ENCODE results near the gene ATF2. TPM values are rescaled to one million over a fixed set of nuclear protein-coding genes. Genes with fewer than 3 reads are reported as not detected.
"Not testable (repeated sequence)": the region's sequence is repeated elsewhere in the genome, so short reads cannot be mapped to it uniquely, and the experiment has no call there.

The ATF2 gene
- total RNA-seq, 1 donor from 2014 or later, result 40.5 TPM

DNA sequence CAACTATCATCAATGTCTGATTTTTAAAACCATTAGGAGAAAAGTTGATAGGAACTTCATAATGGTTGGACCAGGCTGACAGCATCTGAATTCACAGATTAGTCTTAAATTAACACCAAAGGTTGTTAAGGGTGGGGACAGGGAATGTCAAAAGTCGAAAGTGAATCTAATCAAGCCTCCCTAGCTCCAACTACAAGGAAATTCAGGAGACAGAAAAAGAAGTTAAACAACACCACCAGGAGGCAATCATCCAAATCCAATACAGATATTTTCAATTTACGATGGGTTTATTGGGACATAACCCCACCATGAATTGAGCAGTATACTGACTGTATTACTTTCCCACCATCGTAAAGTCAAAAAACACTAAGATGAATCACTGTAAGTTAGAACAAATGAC is 32.8 kb downstream of the ATF2 start:
- Histone ChIP-seq H3K36me3 (peaks cover 0 to 4% of the 10 kb centered on the region in 2 donors), H3K4me3 (no peak overlapping the region), H3K27me3 (no peaks in the 10 kb centered on the region), H3K4me1 (peaks cover 50% of the 10 kb centered on the region), H3K9me3 (no peaks in the 10 kb centered on the region), H3K27ac (no peak overlapping the region)
- intact Hi-C loops (cut with DNase I), result no loop called here
- TF ChIP-seq CTCF (IDR thresholded peaks at IDR 0.05) (no peak), POLR2A (IDR thresholded peaks at IDR 0.05) (no peak), POLR2AphosphoS5 (IDR thresholded peaks at IDR 0.05; ENCODE audit: insufficient read depth in 1 of 2, low read depth in 1 of 2) (no peak)
- no peak for DNase-seq (ENCODE audit: extremely low spot score in 2 of 2)

- Histone ChIP-seq H3K4me1 (peaks cover 23% of the 10 kb centered on the region), H3K4me3 (no peak overlapping the region), H3K9me3 (no peaks in the 10 kb centered on the region), H3K27me3 (no peaks in the 10 kb centered on the region), H3K36me3 (peaks cover 0 to 5% of the 10 kb centered on the region in 2 donors), H3K27ac (no peak overlapping the region)
- intact Hi-C loops (cut with DNase I), result no loop called here
- DNase-seq (ENCODE audit: extremely low spot score in 2 of 2), result no peak
- TF ChIP-seq POLR2AphosphoS5 (IDR thresholded peaks at IDR 0.05; ENCODE audit: insufficient read depth in 1 of 2, low read depth in 1 of 2) (no peak), POLR2A (IDR thresholded peaks at IDR 0.05) (no peak), CTCF (IDR thresholded peaks at IDR 0.05) (no peak)
These were observed 36.8 kb downstream of the ATF2 start for GRCh38 chr2:175131252-175131651.

- H3K4me3 ChIP-seq, result no peak overlapping the region
- H3K9me3 ChIP-seq, result no peaks in the 10 kb centered on the region
- no peak overlapping the region for H3K27ac ChIP-seq
- DNase-seq (ENCODE audit: extremely low spot score in 2 of 2), result no peak
- intact Hi-C loops (cut with DNase I), result no loop called here
- H3K4me1 ChIP-seq, result peaks cover 7% of the 10 kb centered on the region
- no peaks in the 10 kb centered on the region for H3K27me3 ChIP-seq
- TF ChIP-seq POLR2A (IDR thresholded peaks at IDR 0.05) (no peak), POLR2AphosphoS5 (IDR thresholded peaks at IDR 0.05; ENCODE audit: insufficient read depth in 1 of 2, low read depth in 1 of 2) (no peak), CTCF (IDR thresholded peaks at IDR 0.05) (no peak)
- H3K36me3 ChIP-seq, result peaks cover 0 to 5% of the 10 kb centered on the region in 2 donors
These were observed 41.3 kb downstream of the ATF2 start for GRCh38 chr2:175126661-175127060.

- no peak overlapping the region for H3K27ac ChIP-seq
- DNase-seq (ENCODE audit: extremely low spot score in 2 of 2), result no peak
- no peaks in the 10 kb centered on the region for H3K9me3 ChIP-seq
- H3K4me1 ChIP-seq, result no peaks in the 10 kb centered on the region
- H3K27me3 ChIP-seq, result no peaks in the 10 kb centered on the region
- H3K36me3 ChIP-seq, result no peaks in the 10 kb centered on the region
- H3K4me3 ChIP-seq, result no peak overlapping the region
- no peak for TF ChIP-seq POLR2AphosphoS5 (IDR thresholded peaks at IDR 0.05; ENCODE audit: insufficient read depth in 1 of 2, low read depth in 1 of 2)
- no peak for TF ChIP-seq POLR2A (IDR thresholded peaks at IDR 0.05)
- no peak for TF ChIP-seq CTCF (IDR thresholded peaks at IDR 0.05)
- intact Hi-C loops (cut with DNase I), result no loop called here
These were observed 44.7 kb downstream of the ATF2 start for GRCh38 chr2:175123254-175123653.

DNA sequence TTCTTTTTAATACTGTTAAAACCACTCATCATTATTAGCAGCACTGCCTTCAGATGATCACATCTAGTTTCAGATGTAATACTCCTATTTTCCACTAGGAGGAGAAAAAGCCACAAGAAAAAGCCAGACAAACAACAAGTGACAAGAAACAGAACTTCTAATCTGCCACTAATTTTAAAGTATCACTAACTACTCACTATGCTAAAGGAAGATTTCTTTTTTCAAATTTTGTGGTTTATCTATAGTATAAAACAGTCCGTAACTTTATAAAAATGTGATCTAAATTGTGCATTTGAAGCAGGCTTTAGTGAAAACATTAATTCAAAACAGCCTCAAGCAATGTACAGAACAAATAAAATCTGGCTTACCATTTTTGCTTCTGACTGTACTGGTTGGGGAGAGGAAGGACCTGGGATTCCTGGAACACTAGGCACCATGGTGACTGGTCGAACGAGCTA is 56.8 kb downstream of the ATF2 start:
- no peak for DNase-seq (ENCODE audit: extremely low spot score in 2 of 2)
- no peaks in the 10 kb centered on the region for H3K4me1 ChIP-seq
- H3K4me3 ChIP-seq, result no peak overlapping the region
- H3K27me3 ChIP-seq, result no peaks in the 10 kb centered on the region
- no peak for TF ChIP-seq POLR2A (IDR thresholded peaks at IDR 0.05)
- TF ChIP-seq POLR2AphosphoS5 (IDR thresholded peaks at IDR 0.05; ENCODE audit: insufficient read depth in 1 of 2, low read depth in 1 of 2), result peak in 1 of 2 donors; percentile 27
- TF ChIP-seq CTCF (IDR thresholded peaks at IDR 0.05), result peak in 2 of 3 experiments; percentile 25 to 54
- H3K9me3 ChIP-seq, result no peaks in the 10 kb centered on the region
- intact Hi-C loops (cut with DNase I), result no loop called here
- peaks cover 0 to 26% of the 10 kb centered on the region in 2 donors for H3K36me3 ChIP-seq
- no peak overlapping the region for H3K27ac ChIP-seq

- H3K4me1 ChIP-seq; H3K27ac ChIP-seq; H3K27me3 ChIP-seq; intact Hi-C loops (cut with DNase I); H3K9me3 ChIP-seq; H3K4me3 ChIP-seq; DNase-seq (ENCODE audit: extremely low spot score in 2 of 2); H3K36me3 ChIP-seq: not testable (repeated sequence)
These were observed 59.9 kb downstream of the ATF2 start for GRCh38 chr2:175108091-175108490.

Data from vagina (tissue), 2 donors.